ENCODE measurements around the gene RAB44. TPM values are rescaled to one million over a fixed set of nuclear protein-coding genes. Genes with fewer than 3 reads are reported as not detected.

RAB44 gene
- total and polyA plus RNA-seq, 8 donors = 0.15 to 2.5 (median 0.23) TPM; not detected in 3

GRCh38 chr6:36756786-36757185 lies 59.2 kb downstream of the RAB44 start:
- DNase-seq = no peak
- Histone ChIP-seq H3K27me3 (no peaks in the 10 kb centered on the region), H3K4me1 (peaks cover 0 to 60% (median 31%) of the 10 kb centered on the region in 4 donors), H3K36me3 (no peaks in the 10 kb centered on the region), H3K9me3 (no peaks in the 10 kb centered on the region), H3K4me3 (peak overlapping the region in 1 of 4 donors; percentile 22), H3K27ac (peak overlapping the region in 2 of 5 donors; percentile 49 to 62)
- WGBS, 5 donors = 72 to 86% (median 78%) methylated on average over 8 of the region's 8 CpGs
- TF ChIP-seq CTCF (IDR thresholded peaks at IDR 0.05) = no peak
- TF ChIP-seq POLR2AphosphoS5 (IDR thresholded peaks at IDR 0.05) = no peak
- TF ChIP-seq EP300 (IDR thresholded peaks at IDR 0.05) = no peak
- no peak for TF ChIP-seq POLR2A (IDR thresholded peaks at IDR 0.05)
- intact Hi-C loops (cut with DNase I; ENCODE audit: low total_unique reads) = loop anchor here (10.0 kb wide), 1 partner anchor 132 kb away; no protein-coding TSS in a partner anchor

DNA sequence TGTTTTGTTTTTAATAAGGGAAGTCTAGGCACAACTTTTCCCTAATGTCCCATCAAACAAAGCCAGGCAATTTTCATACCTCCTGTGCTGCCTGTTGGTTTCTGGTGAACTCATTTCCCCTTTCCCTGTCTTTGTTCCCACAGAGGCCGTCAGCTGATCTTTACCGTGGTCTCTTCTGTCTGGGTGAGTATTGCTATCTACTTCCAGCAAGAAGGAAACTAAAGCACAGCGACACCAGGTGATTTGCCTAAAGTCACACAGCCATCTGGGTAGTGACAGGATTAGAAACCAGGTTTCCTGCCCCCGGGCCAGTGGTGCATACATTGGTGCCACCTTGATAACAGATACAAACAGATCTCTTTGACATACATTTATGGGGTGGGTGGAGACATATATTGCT lies 59.6 kb downstream of the RAB44 start:
- H3K4me3 ChIP-seq = peak overlapping the region in 1 of 4 donors; percentile 22
- H3K36me3 ChIP-seq = no peaks in the 10 kb centered on the region
- H3K27me3 ChIP-seq = no peaks in the 10 kb centered on the region
- intact Hi-C loops (cut with DNase I; ENCODE audit: low total_unique reads) = loop anchor here (10.0 kb wide), 1 partner anchor 132 kb away; no protein-coding TSS in a partner anchor
- H3K27ac ChIP-seq = peak overlapping the region in 2 of 5 donors; percentile 49 to 62
- no peaks in the 10 kb centered on the region for H3K9me3 ChIP-seq
- WGBS, 5 donors = 52 to 65% (median 60%) methylated on average over 4 of the region's 4 CpGs
- H3K4me1 ChIP-seq = peaks cover 0 to 56% (median 29%) of the 10 kb centered on the region in 4 donors
- DNase-seq = no peak
- no peak for TF ChIP-seq POLR2A (IDR thresholded peaks at IDR 0.05)
- TF ChIP-seq POLR2AphosphoS5 (IDR thresholded peaks at IDR 0.05) = no peak
- no peak for TF ChIP-seq EP300 (IDR thresholded peaks at IDR 0.05)
- TF ChIP-seq CTCF (IDR thresholded peaks at IDR 0.05) = no peak

GRCh38 chr6:36757943-36758508 lies 60.4 kb downstream of the RAB44 start:
- intact Hi-C loops (cut with DNase I; ENCODE audit: low total_unique reads) = loop anchor here (10.0 kb wide), 1 partner anchor 133 kb away; no protein-coding TSS in a partner anchor
- 79 to 91% (median 83%) methylated on average over 6 of the region's 6 CpGs for WGBS, 5 donors

More at GRCh38 chr6:36757943-36758508, 60.4 kb downstream of the RAB44 start:
- TF ChIP-seq POLR2AphosphoS5 (IDR thresholded peaks at IDR 0.05) (no peak), EP300 (IDR thresholded peaks at IDR 0.05) (no peak), CTCF (IDR thresholded peaks at IDR 0.05) (no peak), POLR2A (IDR thresholded peaks at IDR 0.05) (no peak)
- Histone ChIP-seq H3K36me3 (no peaks in the 10 kb centered on the region), H3K9me3 (no peaks in the 10 kb centered on the region), H3K4me1 (peaks cover 0 to 47% (median 25%) of the 10 kb centered on the region in 4 donors), H3K27ac (peak overlapping the region in 1 of 5 donors; percentile 62), H3K4me3 (no peak overlapping the region), H3K27me3 (no peaks in the 10 kb centered on the region)
- no peak for DNase-seq

Measured in stomach (tissue), 9 donors.